HepG2 (cell line): Measurements from ENCODE around the gene GLIPR1. TPM values are rescaled to one million over a fixed set of nuclear protein-coding genes. Genes with fewer than 3 reads are reported as not detected.

ENCODE experiments used
- ATAC-seq: fragments of 200-7000 bp; cut with Tn5 transposase; 3 replicates; pipeline ENCODE4 v1.9.1; 2020; ENCODE audit warnings: mild to moderate bottlenecking, moderate library complexity
- BruUV-seq: library from RNA; stranded (reverse); fragments of 400-500 nt; replicated peaks from 2 replicates; lab custom pipeline; 2021; lab: Mats Ljungman, UMichigan
- CTCF ChIA-PET: fragments of 300-600 bp; formaldehyde crosslinking; extraction: SDS; loops from one replicate; lab custom pipeline; 2021; ENCODE audit warnings: low total read pairs, inconsistent platforms, low intra/inter-chr PET ratio; lab: Yijun Ruan, JAX
- POLR2A ChIA-PET: fragments of 350-600 bp; sonication (Branson Sonifier 250); formaldehyde crosslinking; loops from one replicate; lab custom pipeline; 2020; ENCODE audit warnings: antibody characterized with exemption, inconsistent platforms; lab: Yijun Ruan, JAX
- DNase-seq: peaks from one replicate; pipeline ENCODE4 v3.0.0-alpha.2; 2015; ENCODE audit warnings: low spot score
- FAIRE-seq: peaks from 3 replicates; lab custom pipeline; 2011; peaks lifted over from hg19 to GRCh38; lab: Jason Lieb, UNC
- H2AFZ ChIP-seq: one replicate; pipeline ENCODE4 v1.6.1; 2011; ENCODE audit warnings: low read length, inconsistent platforms
- H3K27ac ChIP-seq: fragments of 300-600 bp; 3 replicates; pipeline ENCODE4 v1.8.0; 2011; ENCODE audit warnings: mixed run types, mild to moderate bottlenecking, mixed read lengths, low read length, inconsistent platforms; ENCODE audit not compliant: insufficient read depth; ENCODE audit errors: extremely low read length
- H3K27me3 ChIP-seq, 2 experiments: fragments of 200-600 bp in 1 of 2; 2 replicates in 1 of 2; 3 replicates in 1 of 2; pipeline versions ENCODE4 v1.6.0 to v1.8.0; 2011; ENCODE audit warnings: low read length in 2 of 2, mild to moderate bottlenecking in 2 of 2, moderate library complexity in 2 of 2, inconsistent platforms in 1 of 2; ENCODE audit not compliant: insufficient read depth in 2 of 2, control insufficient read depth in 1 of 2
- H3K36me3 ChIP-seq, 2 experiments: fragments of 200-600 bp in 1 of 2; replicated peaks in 1 of 2; 2 replicates in 1 of 2; 3 replicates in 1 of 2; pipeline versions ENCODE4 v1.5.1 to v1.8.0; 2011; ENCODE audit warnings: low read length in 2 of 2, inconsistent platforms in 1 of 2; ENCODE audit not compliant: insufficient read depth in 2 of 2, control insufficient read depth in 1 of 2
- H3K4me1 ChIP-seq: 2 replicates; pipeline ENCODE4 v1.5.1; 2012; ENCODE audit warnings: low read length, inconsistent platforms; ENCODE audit not compliant: insufficient read depth
- H3K4me2 ChIP-seq: 2 replicates; pipeline ENCODE4 v1.6.0; 2011; ENCODE audit warnings: low read depth, low read length, inconsistent platforms
- H3K4me3 ChIP-seq, 3 experiments: fragments of 200-600 bp in 1 of 3; sonication (generic), shearing (Covaris generic) in 1 of 3; replicated peaks in 1 of 3; 2 replicates each; pipeline ENCODE4 v1.5.1; 2011 to 2016; ENCODE audit warnings: low read length in 3 of 3, inconsistent platforms in 2 of 3, low read depth in 2 of 3, mild to moderate bottlenecking in 2 of 3, control low read depth in 1 of 3, mixed read lengths in 1 of 3; ENCODE audit not compliant: insufficient read depth in 1 of 3
- H3K79me2 ChIP-seq: one replicate; pipeline ENCODE4 v1.6.1; 2011; ENCODE audit warnings: low read length, inconsistent platforms; ENCODE audit not compliant: insufficient read depth
- H3K9ac ChIP-seq: 2 replicates; pipeline ENCODE4 v1.6.0; 2011; ENCODE audit warnings: mild to moderate bottlenecking, low read depth, low read length, inconsistent platforms; ENCODE audit not compliant: insufficient read depth
- H3K9me3 ChIP-seq: 2 replicates; pipeline ENCODE4 v1.5.1; 2012; ENCODE audit warnings: mild to moderate bottlenecking, low read length
- H4K20me1 ChIP-seq: 2 replicates; pipeline ENCODE4 v1.6.0; 2011; ENCODE audit warnings: inconsistent platforms, mild to moderate bottlenecking, low read length, moderate library complexity; ENCODE audit not compliant: insufficient read depth
- CBFB ChIP-seq: sonication (generic); formaldehyde crosslinking; IDR thresholded peaks from 2 replicates; pipeline ENCODE4 v1.4.0; 2020; ENCODE audit warnings: missing genetic modification reagents
- CREM ChIP-seq, 2 experiments: sonication (generic) in 1 of 2; formaldehyde crosslinking in 1 of 2; IDR thresholded peaks; 2 replicates each; pipeline versions ENCODE4 v1.4.0 to v1.6.1; 2016 to 2020; ENCODE audit warnings: antibody characterized with exemption in 1 of 2, mild to moderate bottlenecking in 1 of 2, missing genetic modification reagents in 1 of 2
- FOXA3 ChIP-seq: IDR thresholded peaks from 2 replicates; pipeline ENCODE4 v1.6.1; 2016; ENCODE audit warnings: missing genetic modification reagents, missing compliant biosample characterization
- MED1 ChIP-seq: sonication (generic); formaldehyde crosslinking; IDR thresholded peaks from 2 replicates; pipeline ENCODE4 v1.4.0; 2020; ENCODE audit warnings: missing genetic modification reagents
- NBN ChIP-seq: fragments of 450-650 bp; conservative IDR thresholded peaks from 2 replicates; pipeline ENCODE4 v1.6.1; 2017
- ZBTB38 ChIP-seq: sonication (generic); formaldehyde crosslinking; IDR thresholded peaks from 2 replicates; pipeline ENCODE4 v1.5.1; 2020; ENCODE audit warnings: mild to moderate bottlenecking, missing genetic modification reagents
- WGBS: methylation state at CpG from one replicate; pipeline ENCODE4 v1.1.6; 2017; ENCODE audit warnings: low lambda C conversion rate; 5-methylcytosine and 5-hydroxymethylcytosine counted together
- in situ Hi-C: cut with HindIII; loops from 2 replicates; pipeline ENCODE4 v1.10.0; 2017; ENCODE audit warnings: low pct_unique_long_range_greater_than_20kb; ENCODE audit not compliant: extremely low pct_ligation_motif_present
- intact Hi-C: fragments of 100-400 bp; cut with micrococcal nuclease; formaldehyde crosslinking; loops from one replicate; pipeline ENCODE4 v1.10.0; 2022; ENCODE audit not compliant: unreplicated experiment
- polyA plus RNA-seq, 8 experiments: library from polyadenylated mRNA; depleted of rRNA in 3 of 8; stranded (reverse) in 7 of 8; unstranded in 1 of 8; fragments of >200 nt; fragmentation: Illumina TruSeq in 4 of 8; extraction: Trizol in 4 of 8; gene quantifications; 2 replicates each; pipeline versions ENCODE4 v1.2.1 to v1.2.3, GENCODE V29; 2011 to 2016; ENCODE audit warnings: low read depth in 4 of 8, missing spikeins in 1 of 8, mixed read lengths in 1 of 8; ENCODE audit not compliant: insufficient read depth in 1 of 8
- total RNA-seq, 5 experiments: library from RNA; depleted of rRNA; stranded (reverse); fragments of >200 nt; fragmentation: Illumina TruSeq; extraction: Trizol; gene quantifications; 2 replicates each; pipeline ENCODE4 v1.2.3, GENCODE V29; 2016; ENCODE audit warnings: low read depth in 1 of 5
- TF ChIP-seq, protein P1 (sequence below): sonication (generic); formaldehyde crosslinking; conservative IDR thresholded peaks from 2 replicates; pipeline ENCODE4 v1.4.0; 2020; ENCODE audit warnings: missing genetic modification reagents
- TF ChIP-seq, protein P2 (sequence below): sonication (generic); formaldehyde crosslinking; IDR thresholded peaks from 2 replicates; pipeline ENCODE4 v1.4.0; 2020; ENCODE audit warnings: missing genetic modification reagents
- TF ChIP-seq, protein P3 (sequence below): sonication (generic); formaldehyde crosslinking; IDR thresholded peaks from 2 replicates; pipeline ENCODE4 v1.8.0; 2022; ENCODE audit warnings: mild to moderate bottlenecking, missing genetic modification reagents, borderline replicate concordance

Gene GLIPR1
- total and polyA plus RNA-seq, 2 of the 13 experiments (the other 11 are each of a cell fraction or from before 2014, with no cell fraction given), result 1.9 to 5.0 TPM

DNA sequence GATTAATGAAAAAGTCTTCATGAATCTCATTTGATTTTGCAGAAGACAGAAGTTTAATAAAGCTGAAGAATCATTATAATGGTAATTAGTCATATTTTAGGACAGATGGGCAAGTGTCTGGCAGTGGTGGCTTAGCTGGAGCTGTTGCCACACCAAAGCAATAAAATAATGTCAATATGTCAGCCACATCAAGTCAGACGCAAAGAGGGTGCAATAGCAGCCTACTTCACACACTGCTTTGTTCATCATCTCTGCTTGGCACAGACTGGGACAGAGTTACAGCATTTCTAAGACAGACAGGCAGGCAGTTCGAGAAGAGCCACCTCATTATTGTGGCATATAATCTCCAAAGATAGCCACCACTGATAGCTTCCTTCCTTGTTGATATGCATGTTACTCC lies 47.7 kb downstream of the GLIPR1 start:
- no peak overlapping the region for H3K4me3 ChIP-seq
- H3K4me2 ChIP-seq, result no peak overlapping the region
- no peaks in the 10 kb centered on the region for H3K9me3 ChIP-seq
- FAIRE-seq (no peak), DNase-seq (no peak)
- in situ Hi-C loops, result loop anchor here (25.0 kb wide), 1 partner anchor 934 kb away; no protein-coding TSS in a partner anchor
- no peak overlapping the region for H3K27ac ChIP-seq
- peaks cover 5% of the 10 kb centered on the region; the same call in 1 of the 2 replicates for H3K4me1 ChIP-seq
- no peak for TF ChIP-seq NBN
- no peak for TF ChIP-seq ZBTB38 (CRISPR knock-in tag)
- TF ChIP-seq CREM (IDR thresholded peaks at IDR 0.05), result no peak
- TF ChIP-seq CREM (CRISPR knock-in tag; IDR thresholded peaks at IDR 0.05), result no peak
- TF ChIP-seq, protein P1, sequence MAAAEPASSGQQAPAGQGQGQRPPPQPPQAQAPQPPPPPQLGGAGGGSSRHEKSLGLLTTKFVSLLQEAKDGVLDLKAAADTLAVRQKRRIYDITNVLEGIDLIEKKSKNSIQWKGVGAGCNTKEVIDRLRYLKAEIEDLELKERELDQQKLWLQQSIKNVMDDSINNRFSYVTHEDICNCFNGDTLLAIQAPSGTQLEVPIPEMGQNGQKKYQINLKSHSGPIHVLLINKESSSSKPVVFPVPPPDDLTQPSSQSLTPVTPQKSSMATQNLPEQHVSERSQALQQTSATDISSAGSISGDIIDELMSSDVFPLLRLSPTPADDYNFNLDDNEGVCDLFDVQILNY (CRISPR knock-in tag), result no peak
- TF ChIP-seq FOXA3, result no peak
- no peak for TF ChIP-seq MED1 (CRISPR knock-in tag)
- TF ChIP-seq, all 625 proteins: peak for 0
- H3K36me3 ChIP-seq, result no peaks in the 10 kb centered on the region
- no peaks in the 10 kb centered on the region for H3K79me2 ChIP-seq
- H3K9ac ChIP-seq, result no peak overlapping the region
- BruUV-seq, result no TSS peak
- CTCF ChIA-PET, result interaction anchor here (2.0 kb wide), 1 partner anchor 509 kb away, joined by 18 read pairs; no protein-coding TSS in a partner anchor
- H3K27me3 ChIP-seq, result no peaks in the 10 kb centered on the region; a peak in 1 of 5 replicates
- 7% methylated on average over 2 of the region's 2 CpGs for WGBS
- POLR2A ChIA-PET, result interaction anchor here (0.6 to 2.2 kb wide), 3 partner anchors 17 to 504 kb away, joined by 3 to 6 read pairs (median 3); partner anchors contain the start of genes KRR1 and PHLDA1
- intact Hi-C loops, result loop anchor here (10.0 kb wide), 3 partner anchors 97 to 937 kb away; no protein-coding TSS in a partner anchor
- H2AFZ ChIP-seq, result no peak overlapping the region
- no peaks in the 10 kb centered on the region for H4K20me1 ChIP-seq
- ATAC-seq, result no peak

DNA sequence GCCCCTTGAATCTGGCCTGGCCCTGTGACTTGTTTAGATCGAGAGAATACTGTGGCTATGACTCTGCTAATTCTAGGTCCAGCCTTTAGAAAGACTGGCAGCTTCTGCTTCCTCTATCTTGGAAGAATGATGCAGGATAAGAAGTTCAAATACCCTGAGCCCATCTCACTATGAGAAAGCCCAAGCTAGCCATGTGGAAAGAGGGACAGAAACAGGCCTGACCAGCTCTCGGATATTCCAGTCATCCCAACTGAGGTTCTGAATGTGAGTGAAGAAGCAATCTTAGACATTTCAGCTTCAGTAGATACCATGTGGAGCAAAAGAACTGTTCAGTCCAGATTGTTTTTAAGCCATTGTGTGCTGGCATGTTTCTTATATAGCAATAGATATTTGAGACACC lies 48.1 kb downstream of the GLIPR1 start:
- no peak overlapping the region for H3K4me3 ChIP-seq
- H3K36me3 ChIP-seq, result no peaks in the 10 kb centered on the region
- no peak for ATAC-seq
- no peak overlapping the region for H2AFZ ChIP-seq
- H3K27me3 ChIP-seq, result no peaks in the 10 kb centered on the region; a peak in 1 of 5 replicates
- FAIRE-seq, result no peak
- H3K79me2 ChIP-seq, result no peaks in the 10 kb centered on the region
- intact Hi-C loops, result loop anchor here (10.0 kb wide), 3 partner anchors 96 to 936 kb away; no protein-coding TSS in a partner anchor
- ChIA-PET CTCF (no interaction called here), POLR2A (interaction anchor here (1.2 to 2.2 kb wide), 2 partner anchors 17 to 95 kb away, joined by 3 to 6 read pairs; partner anchors contain the start of gene KRR1)
- no peak for TF ChIP-seq CBFB (CRISPR knock-in tag)
- TF ChIP-seq, protein P2, sequence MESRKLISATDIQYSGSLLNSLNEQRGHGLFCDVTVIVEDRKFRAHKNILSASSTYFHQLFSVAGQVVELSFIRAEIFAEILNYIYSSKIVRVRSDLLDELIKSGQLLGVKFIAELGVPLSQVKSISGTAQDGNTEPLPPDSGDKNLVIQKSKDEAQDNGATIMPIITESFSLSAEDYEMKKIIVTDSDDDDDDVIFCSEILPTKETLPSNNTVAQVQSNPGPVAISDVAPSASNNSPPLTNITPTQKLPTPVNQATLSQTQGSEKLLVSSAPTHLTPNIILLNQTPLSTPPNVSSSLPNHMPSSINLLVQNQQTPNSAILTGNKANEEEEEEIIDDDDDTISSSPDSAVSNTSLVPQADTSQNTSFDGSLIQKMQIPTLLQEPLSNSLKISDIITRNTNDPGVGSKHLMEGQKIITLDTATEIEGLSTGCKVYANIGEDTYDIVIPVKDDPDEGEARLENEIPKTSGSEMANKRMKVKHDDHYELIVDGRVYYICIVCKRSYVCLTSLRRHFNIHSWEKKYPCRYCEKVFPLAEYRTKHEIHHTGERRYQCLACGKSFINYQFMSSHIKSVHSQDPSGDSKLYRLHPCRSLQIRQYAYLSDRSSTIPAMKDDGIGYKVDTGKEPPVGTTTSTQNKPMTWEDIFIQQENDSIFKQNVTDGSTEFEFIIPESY (CRISPR knock-in tag), result no peak
- TF ChIP-seq, protein P3, sequence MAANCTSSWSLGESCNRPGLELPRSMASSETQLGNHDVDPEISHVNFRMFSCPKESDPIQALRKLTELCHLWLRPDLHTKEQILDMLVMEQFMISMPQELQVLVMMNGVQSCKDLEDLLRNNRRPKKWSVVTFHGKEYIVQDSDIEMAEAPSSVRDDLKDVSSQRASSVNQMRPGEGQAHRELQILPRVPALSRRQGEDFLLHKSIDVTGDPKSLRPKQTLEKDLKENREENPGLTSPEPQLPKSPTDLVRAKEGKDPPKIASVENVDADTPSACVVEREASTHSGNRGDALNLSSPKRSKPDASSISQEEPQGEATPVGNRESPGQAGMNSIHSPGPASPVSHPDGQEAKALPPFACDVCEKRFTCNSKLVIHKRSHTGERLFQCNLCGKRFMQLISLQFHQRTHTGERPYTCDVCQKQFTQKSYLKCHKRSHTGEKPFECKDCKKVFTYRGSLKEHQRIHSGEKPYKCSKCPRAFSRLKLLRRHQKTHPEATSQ, result no peak
- TF ChIP-seq, all 625 proteins: peak for 0
- no peak overlapping the region for H3K4me2 ChIP-seq
- no peaks in the 10 kb centered on the region for H4K20me1 ChIP-seq
- no TSS peak for BruUV-seq
- no peaks in the 10 kb centered on the region for H3K9me3 ChIP-seq
- no peak for DNase-seq
- in situ Hi-C loops, result loop anchor here (25.0 kb wide), 1 partner anchor 934 kb away; no protein-coding TSS in a partner anchor
- H3K4me1 ChIP-seq, result peaks cover 5% of the 10 kb centered on the region; the same call in 1 of the 2 replicates
- no peak overlapping the region for H3K27ac ChIP-seq
- H3K9ac ChIP-seq, result no peak overlapping the region
- WGBS, result 48% methylated on average over 2 of the region's 2 CpGs
